Limb (tissue), 2 donors: ENCODE measurements around the gene ATF7IP.

Source experiments
- DNase-seq, 2 donors: peaks; one replicate each; pipeline ENCODE4 v3.0.0-alpha.2; 2016; ENCODE audit errors: extremely low spot score in 2 of 2

ATF7IP gene

GRCh38 chr12:14410841-14411569 is 45.5 kb downstream of the ATF7IP start:
- DNase-seq = no peak

- DNase-seq = peak in 1 of 2 donors; percentile 70
Measured at GRCh38 chr12:14416658-14417057, 51.2 kb downstream of the ATF7IP start.

- peak; percentile 59 to 63 for DNase-seq
Measured at GRCh38 chr12:14417715-14418114, 52.2 kb downstream of the ATF7IP start.

DNA sequence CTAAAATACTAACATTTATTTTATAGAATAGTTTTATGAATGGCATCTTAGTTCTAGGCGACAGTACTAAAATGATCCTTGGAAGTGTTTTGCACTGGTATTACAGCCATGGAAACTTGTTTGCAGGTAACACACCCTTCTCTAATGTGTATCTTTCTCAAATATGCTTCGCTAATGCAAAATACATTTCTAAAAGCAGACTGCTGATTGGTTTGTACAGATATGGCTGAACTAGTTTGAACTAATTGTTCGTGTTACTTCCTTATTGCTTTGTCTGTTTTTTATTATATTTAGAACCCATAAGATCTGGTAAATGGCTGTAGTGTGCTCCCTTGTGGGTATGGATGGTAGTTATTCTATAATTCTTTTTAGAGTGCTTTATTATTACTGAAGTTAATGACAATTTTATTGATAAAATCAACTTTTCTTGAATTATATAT is 53.0 kb downstream of the ATF7IP start:
- no peak for DNase-seq

DNA sequence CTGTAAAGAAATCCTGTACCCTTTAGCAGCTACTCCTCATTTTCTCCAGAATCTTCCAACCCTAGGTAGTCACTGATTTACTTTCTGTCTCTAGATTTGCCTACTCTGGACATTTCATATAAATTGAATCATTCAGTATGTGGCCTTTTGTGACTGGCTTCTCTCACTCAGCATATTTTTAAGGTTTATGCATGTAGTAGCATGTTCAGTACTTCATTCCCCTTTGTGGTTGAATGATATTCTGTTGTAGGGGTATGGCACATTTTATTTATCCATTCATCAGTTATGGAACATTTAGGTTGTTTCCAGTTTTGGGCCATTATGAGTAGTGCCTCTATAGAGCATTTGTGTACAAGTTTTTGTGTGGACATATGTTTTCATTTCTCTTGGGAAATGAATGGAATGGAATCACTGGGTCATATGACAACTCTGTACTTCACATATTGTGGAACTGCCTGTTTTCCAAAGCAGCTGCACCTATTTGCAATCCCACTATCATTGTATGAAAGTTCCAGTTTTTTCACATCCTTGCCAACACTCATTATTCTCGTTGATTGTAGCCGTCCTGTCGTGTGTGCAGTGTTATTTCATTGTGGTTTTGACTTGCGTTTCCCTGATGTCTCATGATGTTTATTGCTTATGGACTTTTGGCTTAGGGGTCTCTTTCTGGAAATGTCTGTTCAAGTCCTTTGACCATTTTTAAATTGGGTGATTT is 57.2 kb downstream of the ATF7IP start:
- DNase-seq = no peak

GRCh38 chr12:14424545-14424944 is 59.1 kb downstream of the ATF7IP start:
- no peak for DNase-seq

DNA sequence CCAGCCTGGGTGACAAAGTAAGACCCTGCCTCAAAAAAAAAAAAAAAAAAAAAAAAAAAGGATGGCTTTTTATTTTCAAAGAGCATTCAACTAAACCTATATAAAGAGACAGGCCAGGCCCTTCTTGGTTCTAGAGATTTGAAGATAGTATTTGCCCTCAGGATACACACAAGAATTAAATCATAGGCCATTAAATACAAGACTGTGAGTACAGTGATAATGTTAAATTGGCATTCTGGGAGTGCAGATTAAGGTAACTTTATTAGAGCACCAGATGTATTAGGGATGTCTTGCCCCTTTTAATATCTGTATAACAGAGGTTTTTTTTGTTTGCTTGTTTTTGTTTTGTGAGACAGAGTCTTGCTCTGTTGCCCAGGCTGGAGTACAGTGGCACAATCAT is 61.3 kb downstream of the ATF7IP start:
- no peak for DNase-seq

GRCh38 chr12:14427929-14428328 is 62.4 kb downstream of the ATF7IP start:
- no peak for DNase-seq

DNA sequence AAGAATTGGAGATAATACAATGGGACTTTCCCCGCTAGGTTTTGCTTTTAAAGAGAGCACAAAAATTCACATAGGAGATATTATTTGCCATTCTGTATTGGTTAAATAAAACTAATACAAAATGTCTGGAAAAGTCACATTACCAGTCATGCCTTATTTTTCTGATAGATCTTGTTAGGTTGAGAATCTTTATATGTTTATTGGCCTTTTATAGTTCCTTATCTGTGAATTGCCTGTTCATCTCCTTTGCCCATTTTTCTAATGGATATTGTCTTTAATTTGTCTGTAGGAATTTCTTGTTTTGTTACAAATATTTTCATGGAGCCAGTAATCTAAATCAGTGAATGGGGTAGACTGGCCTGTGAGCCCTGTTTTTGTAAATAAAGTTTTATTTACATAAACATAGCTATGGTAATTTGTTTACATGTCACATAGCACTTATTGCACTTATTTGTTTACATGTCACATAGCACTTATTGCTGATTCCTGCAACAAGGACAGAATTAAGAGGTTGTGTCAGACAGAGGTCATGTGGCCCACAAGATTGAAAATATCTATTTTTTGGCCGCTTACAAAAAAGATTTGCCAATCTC is 65.0 kb downstream of the ATF7IP start:
- DNase-seq = no peak

DNA sequence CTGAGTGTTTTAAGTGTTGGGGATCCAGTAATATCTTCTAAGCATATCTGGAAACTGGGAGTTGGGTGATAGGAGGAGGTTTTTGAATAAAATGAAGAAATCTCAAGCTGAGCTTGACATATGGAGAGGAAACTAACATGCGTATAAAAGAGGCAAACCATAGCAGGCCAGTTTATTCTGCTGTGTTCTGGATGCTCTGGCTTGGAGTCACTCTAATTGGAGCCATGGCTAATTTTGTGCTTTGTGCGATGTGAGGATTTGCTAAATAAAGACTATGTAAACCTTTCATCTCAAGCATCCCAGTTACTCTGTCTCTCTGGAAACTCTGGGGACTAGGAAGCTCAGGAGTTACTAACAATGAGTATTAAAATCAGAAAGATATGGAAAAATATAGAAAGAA is 66.5 kb downstream of the ATF7IP start:
- no peak for DNase-seq

DNA sequence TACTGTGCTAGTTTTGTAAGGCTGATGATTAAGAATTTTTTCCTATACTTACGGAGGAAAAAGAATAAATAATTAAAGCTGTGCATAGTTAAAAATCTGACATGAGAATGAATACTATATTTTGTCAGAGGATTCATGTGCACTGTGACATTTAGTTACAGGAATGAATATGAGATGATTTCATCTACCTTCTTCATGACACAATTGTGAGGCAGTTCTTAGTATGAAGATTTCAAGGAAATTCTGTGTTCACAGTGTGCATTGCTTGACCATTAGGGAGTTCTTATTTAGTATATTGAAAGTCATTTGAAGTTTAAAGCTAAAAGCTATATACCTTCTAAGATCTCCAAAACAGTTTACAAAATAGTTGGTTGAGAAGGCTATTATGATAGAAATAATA is 70.1 kb downstream of the ATF7IP start:
- DNase-seq = no peak

DNA sequence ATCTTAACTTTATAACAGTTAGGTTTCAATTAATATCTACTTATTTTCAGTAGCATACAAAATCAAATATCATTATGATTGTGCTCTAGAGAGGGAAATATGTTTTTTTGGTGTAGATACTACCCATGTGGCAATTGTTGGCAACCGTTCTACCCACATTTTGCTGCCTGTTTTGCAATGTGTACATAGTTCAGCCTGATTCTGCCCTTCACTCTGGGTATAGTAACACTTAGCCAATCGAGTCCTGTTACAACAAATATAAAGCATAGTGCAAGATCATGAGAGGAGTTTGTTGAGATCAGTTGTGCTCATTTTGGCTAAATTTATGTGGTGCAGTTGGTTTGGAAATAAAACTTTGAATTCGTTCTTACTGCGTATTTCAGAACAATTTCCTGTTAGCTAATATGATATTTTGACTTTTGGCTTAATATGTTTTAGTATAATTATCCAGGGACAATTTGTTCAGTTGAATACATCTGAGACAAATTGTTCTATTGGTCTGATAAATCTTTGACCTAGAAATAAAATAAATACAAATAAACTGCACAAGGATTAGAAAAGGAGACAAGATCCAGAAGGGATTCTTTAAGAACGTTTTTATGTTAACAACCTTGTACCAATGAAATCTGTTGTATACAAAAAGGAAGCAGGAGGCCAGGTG is 76.9 kb downstream of the ATF7IP start:
- DNase-seq = no peak

- no peak for DNase-seq
Measured at GRCh38 chr12:14443531-14443930, 78.0 kb downstream of the ATF7IP start.

DNA sequence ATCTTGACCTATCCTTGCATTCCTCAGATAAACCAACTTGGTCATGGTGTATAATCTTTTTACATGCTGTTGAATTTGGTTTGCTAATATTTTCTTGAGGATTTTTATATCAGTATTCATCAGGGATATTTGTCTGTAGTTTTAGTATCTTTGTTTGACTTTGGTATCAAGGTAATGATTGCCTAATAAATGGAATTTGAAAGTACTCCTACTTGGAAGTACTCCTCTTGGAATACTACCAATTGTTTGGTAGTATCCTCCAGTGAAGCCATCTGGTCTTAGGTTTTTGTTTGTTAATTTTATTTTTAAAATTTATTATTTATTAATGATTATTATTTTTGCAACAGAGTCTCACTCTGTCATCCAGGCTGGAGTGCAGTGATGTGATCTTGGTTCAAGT is 85.0 kb downstream of the ATF7IP start:
- DNase-seq = no peak

DNA sequence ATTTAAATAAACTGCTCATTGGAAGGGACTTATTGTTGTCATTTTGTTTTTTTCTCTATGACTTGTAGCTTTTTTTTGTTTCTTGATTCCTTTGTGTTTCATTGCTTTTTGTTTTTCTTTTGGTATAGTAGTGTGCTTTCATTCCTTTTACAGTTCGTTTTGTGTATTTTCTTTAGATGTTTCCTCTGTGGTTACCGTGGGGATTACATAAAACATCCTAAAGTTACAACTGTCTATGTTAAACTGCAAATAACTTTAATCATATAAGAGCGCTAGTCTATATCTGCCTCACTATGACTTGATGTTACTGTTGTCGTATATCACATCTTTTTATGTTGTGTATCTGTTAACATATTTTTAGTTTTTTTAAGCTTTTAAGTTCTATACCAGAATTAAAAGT is 86.9 kb downstream of the ATF7IP start:
- DNase-seq = no peak

- DNase-seq = no peak
Measured at GRCh38 chr12:14452865-14453264, 87.4 kb downstream of the ATF7IP start.

GRCh38 chr12:14454098-14454907 is 88.8 kb downstream of the ATF7IP start:
- DNase-seq = no peak

DNA sequence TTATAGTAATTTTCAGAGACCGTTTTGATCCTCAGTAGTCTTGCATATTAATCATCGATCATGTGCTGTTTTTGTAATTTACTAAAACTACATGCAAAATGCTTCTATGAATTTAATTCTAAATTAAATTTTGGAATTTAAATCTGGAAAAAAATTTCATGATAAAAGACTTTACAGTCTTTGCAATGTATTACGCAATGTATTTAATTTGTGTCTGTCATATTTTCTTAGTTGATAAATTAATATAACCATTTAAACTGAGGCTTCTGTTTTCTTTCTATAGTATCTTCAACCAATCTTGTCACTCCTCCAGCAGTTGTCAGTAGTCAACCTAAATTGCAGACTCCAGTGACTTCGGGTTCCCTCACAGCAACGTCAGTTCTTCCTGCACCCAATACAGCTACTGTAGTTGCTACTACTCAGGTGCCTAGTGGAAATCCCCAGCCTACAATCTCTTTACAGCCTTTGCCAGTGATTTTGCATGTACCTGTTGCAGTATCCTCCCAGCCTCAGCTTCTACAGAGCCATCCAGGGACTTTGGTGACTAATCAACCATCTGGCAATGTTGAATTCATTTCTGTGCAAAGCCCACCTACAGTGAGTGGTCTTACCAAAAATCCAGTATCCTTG is 94.8 kb downstream of the ATF7IP start:
- no peak for DNase-seq

DNA sequence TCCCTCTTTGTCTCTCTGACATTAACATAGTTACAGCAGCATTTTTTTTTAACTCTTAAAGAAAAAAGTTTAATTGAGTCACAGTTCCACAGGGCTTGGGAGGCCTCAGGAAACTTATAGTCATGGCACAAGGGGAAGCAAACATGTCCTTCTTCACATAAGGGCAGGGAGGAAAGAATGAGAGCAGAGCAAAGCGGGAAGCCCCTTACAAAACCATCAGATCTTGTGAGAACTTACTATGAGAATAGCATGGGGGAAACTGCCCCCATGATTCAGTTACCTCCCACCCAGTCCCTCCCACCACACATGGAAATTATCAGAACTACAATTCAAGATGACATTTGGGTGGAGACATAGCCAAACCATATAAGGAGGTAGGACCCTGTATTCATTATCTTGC is 106.0 kb downstream of the ATF7IP start:
- no peak for DNase-seq

DNA sequence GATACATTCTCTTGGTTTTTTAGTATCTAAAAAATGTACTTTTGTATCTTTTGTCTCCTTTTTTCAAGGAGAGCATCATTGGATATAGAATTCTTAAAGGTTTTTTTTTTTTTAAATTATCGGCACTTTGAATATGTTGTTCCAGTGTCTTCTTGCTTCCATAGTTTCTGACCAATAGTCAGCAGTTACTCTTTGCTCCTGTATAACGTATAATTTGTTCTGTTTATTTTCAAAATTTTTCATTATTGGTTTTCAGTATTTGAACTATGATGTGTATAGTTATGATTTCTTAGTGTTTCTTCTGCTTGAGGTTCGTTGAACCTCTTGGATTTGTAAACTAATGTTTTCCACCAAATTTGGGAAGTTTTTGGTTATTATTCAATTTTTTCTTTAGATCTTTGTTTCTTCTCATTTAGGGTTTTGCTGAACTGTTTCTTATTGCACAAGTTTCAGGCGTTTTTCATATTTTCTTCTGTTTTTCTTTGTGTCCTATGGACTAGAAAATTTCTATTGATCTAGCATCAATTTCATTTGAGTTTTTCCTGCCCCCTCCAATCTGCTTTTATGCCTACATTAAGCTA is 108.3 kb downstream of the ATF7IP start:
- DNase-seq = no peak

GRCh38 chr12:14479004-14479403 is 113.5 kb downstream of the ATF7IP start:
- no peak for DNase-seq
